ENCODE data around the gene FADS2.

The FADS2 gene

DNA sequence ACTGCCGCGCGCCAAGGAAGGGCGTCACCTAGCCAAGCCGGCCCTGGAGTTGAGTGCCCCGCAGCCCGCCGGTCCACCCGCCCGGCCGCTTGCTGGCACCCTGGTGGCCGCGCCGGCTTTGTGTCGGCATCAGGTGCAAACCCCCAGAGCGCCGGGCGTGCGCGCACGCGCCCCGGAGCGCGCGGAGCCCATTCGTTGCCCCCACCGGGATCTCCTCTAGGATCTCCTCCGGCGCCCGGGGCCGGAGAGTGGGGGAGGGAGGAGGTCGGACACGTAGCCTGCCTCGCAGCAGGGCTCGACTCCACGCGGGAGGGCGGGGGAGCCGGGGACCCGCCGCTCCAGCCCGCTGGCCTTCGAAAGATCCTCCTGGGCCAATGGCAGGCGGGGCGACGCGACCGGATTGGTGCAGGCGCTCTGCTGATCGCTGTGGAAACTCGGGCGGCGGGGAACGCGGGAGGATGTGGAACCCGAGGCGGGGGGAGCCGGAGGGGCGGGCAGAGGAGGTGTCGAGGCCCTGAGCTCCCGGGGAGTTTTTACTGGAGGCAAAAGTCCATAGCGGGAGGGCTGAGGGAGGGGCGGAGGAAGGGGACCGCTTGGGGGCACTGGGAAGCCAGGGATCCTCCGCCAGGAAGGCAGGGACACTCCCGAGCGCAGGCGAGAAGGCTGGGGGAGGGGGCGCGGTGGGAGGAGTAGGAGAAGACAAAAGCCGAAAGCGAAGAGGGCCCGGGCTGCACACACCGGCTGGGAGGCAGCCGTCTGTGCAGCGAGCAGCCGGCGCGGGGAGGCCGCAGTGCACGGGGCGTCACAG is at the start of gene FADS2:
Gene FADS2, plus strand, starts transcription at position 730 of the 808 bp plus-strand sequence. CDS start 91 bp downstream, outside the sequence.
- DNase-seq (ENCODE audit: low spot score) = no peak

- DNase-seq (ENCODE audit: low spot score) = no peak
Observed at GRCh38 chr11:61778357-61778886, 49.7 kb upstream of the FADS2 start.

DNA sequence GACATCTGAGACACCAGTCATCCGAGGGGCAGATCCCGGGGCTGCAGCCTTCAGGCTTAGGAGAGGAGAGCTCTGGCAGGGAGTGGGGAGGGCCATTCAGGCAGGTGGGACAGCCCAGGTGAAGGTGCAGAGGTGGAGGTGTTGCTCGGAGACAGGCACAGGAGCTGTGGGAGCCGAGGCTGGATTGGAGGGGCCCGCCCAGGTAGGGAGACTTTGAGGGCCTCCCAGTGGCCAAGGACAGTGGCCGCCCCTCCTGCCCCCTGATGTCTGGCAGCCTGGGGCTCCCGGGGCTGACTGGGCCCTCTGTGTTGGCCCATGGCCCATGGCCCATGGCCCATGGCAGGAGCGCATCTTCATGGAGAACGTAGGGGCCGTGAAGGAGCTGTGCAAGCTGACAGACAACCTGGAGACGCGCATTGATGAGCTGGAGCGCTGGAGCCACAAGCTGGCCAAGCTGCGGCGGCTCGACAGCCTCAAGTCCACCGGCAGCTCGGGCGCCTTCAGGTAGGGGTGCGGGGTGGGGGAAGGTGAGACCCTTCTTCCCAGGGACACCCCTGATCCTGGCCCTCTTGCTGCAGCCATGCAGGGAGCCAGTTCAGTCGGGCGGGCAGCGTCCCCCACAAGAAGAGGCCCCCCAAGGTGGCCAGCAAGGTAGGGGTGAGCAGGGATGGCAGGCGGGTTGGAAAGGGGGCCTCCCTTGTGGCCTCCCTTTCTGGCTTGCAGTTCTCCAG is 49.0 kb upstream of the FADS2 start:
- DNase-seq (ENCODE audit: low spot score) = no peak

- DNase-seq (ENCODE audit: low spot score) = no peak
Observed at GRCh38 chr11:61779666-61780525, 48.2 kb upstream of the FADS2 start.

- DNase-seq (ENCODE audit: low spot score) = no peak
Observed at GRCh38 chr11:61780581-61781162, 47.4 kb upstream of the FADS2 start.

DNA sequence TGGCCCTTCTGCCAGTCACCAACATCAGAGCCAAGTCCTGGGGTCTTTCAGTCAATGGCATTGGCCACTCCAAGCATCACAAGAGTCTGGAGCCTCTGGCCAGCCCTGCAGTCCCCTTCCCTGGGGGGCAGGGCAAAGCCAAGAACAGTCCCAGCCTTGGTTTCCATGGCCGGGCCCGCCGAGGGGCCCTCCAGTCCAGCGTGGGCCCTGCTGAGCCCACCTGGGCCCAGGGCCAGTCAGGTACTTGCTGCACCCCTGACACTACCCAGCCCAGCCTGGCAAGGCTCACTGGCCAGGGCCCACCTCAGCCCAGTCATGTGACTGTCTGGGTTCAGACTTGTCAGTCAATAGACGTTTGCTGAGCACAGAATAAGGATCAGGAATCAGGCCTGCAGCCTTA is 46.5 kb upstream of the FADS2 start:
- no peak for DNase-seq (ENCODE audit: low spot score)

GRCh38 chr11:61782299-61782698 is 45.8 kb upstream of the FADS2 start:
- DNase-seq (ENCODE audit: low spot score) = no peak

DNA sequence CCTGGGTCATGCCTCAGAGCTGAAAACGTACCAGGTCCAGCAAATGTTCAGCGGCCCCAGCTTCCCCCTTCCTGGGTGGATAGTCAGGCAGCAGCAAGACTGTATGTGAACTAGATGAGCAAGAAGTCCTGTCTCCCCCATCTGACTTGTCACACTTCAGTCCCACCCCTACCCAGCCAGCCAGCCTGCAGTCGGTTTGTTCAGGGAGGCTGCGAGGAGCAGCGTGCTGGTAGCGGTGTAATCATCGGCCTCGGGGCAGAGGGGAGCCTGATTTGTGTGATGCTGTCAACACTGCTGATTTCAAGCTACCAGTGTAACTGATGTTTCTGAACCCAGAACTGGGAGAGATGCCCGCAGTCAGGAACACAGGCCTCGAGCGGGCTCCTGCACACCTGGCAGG is 45.3 kb upstream of the FADS2 start:
- no peak for DNase-seq (ENCODE audit: low spot score)

DNA sequence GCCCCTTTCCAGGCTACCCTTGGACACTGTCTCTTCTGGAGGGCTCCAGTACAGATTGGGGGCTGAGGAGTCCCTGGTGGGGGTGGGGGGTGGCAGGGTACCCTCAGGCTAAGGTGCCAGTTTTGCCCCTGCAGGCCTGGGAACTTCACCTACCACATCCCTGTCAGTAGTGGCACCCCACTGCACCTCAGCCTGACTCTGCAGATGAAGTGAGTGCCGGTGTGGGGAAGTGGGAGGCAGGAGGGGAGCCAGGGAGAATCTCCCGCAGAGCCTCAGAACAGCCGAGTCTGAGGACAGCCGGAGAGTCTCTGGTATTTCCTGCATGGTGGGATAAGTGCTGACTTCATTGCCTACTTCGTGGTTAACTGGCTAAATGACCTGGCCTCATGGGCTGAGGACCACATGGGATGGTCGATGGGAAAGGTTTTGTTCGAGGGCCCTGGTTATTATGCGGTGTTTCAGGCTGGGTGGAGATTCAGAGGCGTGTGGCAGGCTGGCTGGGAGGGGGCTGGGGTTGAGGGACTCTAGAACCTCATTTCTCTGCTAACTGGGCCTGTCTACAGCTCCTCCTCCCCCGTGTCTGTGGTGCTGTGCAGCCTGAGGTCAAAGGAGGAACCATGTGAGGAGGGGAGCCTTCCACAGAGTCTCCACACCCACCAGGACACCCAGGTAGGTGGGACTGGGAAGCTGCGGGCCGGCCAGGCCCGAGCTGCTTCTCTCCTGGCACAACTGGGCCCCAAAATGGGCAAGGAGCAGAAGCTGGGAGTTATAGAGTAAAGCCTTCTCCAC is 44.2 kb upstream of the FADS2 start:
- no peak for DNase-seq (ENCODE audit: low spot score)

GRCh38 chr11:61784506-61784805 is 43.6 kb upstream of the FADS2 start:
- DNase-seq (ENCODE audit: low spot score) = no peak

DNA sequence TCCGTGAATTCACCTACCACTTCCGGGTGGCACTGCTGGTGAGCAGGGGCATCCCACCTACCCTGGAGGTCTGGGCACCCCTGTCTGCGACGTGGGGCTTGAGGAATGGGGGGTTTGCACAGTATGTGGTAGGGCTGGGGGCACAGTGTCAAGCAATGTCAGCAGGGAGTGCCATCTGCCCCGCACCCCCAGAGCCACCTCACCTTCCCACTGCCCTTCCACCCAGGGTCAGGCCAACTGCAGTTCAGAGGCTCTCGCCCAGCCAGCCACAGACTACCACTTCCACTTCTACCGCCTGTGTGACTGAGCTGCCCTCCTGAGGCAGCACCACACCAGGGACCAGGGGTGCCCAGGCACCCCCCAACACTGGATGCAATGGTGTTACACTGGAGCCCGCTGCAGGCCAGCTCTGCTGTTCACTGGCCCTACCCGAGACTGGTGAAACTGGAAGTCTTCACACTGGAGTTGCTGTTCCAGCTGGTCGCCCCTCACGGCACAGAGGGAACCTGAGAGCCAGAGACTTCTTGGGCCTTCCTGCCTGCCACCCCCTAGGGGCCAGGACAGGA is 42.2 kb upstream of the FADS2 start:
- peak; percentile 39 for DNase-seq (ENCODE audit: low spot score)

DNA sequence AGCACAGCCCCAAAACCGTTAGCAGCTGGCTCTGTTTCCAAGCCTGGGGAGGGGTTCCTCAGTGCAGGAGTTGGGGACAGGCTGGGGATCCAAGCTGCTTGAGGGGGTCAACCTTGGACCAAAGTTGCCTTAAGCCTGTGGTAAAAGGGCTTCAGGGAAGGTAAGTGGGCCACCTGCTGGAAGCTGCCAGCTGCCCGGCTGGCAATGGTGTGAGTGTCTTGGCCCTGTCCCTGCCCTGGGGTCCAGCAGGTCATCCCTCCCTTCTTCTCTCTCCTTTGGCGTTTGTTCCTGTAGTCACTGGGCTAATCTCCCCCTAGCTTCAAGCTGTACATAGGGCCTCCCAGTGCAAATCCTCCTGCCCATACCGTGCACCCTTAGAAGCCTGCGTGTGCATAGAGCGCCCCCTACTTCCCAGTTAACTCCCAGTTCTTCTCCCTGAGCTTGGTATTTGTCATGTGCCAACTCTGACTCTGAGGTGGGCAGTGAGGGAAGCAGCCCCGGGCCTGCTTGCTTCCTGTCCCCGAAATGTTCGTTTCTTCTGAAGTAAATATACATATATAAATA is 40.1 kb upstream of the FADS2 start:
- peak; percentile 53 for DNase-seq (ENCODE audit: low spot score)

- DNase-seq (ENCODE audit: low spot score) = peak; percentile 72
Observed at GRCh38 chr11:61791737-61792309, 36.3 kb upstream of the FADS2 start.

DNA sequence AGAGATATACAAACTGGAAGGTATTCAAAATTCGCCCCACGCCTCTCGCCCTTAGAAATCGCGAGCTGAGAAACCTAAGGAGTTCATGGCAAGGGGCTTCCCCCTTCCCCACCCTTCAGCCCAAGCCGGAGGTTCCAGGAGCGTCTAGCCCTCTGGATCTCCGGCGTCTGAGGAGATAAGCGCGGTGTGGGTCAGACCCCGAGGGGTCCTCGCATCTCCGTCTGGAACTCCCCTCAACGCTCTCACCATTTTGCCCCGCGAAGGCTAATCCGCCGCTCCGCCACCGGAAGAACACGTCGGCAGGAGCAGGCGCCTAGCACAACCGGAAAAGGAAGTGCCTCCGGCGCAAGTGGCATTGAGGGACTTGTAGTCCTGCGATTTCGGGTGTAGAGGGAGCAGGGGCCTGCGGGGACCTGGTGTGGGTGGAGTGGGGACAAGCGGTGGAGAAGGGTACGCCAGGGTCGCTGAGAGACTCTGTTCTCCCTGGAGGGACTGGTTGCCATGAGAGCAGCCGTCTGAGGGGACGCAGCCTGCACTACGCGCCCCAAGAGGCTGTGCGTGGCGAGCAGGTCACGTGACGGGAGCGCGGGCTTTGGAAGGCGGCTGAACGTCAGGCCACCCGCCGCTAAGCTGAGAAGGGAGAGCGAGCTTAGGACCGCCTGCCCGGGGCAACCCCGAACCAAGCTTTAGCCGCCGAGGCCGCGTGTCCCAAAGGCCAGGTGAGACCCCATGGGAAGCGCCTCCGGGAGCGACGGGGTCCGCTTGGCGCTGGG is 35.6 kb upstream of the FADS2 start, which contains the start of the genes FEN1 and TMEM258:
Gene FEN1, plus strand, starts transcription at position 602 of the 773 bp plus-strand sequence. CDS start 2,451 bp downstream, outside the sequence.
Gene TMEM258, minus strand, starts transcription at position 290 of the 773 bp plus-strand sequence. Its CDS starts 41 bp downstream, at position 249.
- DNase-seq (ENCODE audit: low spot score) = peak; percentile 95

DNA sequence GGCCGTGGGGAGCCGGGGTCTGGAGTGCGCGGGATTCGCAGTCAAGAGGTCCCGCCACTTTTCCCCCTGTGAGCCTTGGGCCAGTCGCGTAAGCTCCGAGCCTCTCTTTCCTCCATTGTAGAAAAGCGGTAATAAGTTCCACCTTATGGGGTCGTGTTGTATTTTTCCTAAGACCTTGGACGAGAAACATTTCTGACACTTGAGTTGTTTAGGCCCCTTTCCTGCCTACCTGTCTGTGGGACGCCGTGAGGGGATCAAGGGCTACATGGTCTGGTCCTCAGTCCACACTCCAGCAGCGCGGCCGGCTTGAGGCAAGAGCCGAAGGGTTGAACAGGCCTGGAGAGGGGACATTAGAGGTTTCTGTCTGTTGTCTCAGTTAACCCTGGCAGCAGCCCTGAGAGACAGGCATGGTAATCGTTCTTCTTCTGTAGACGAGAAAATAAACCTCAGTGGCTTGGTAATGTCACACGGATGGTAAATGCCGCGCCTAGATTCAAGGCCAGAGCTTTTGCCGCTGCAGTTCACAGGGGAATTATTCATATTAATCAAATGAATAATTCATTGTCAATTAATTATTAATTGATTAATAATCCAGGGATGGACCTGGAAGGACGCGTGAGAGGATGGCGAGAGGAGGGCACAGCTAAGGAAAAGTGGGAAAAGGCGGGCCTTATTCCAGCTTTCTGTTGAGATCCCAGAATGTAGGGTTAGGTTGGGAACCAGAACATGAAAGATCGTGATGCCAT is 34.8 kb upstream of the FADS2 start:
- DNase-seq (ENCODE audit: low spot score) = no peak

GRCh38 chr11:61793829-61794204 is 34.3 kb upstream of the FADS2 start:
- no peak for DNase-seq (ENCODE audit: low spot score)

- no peak for DNase-seq (ENCODE audit: low spot score)
Observed at GRCh38 chr11:61794579-61794978, 33.5 kb upstream of the FADS2 start.

DNA sequence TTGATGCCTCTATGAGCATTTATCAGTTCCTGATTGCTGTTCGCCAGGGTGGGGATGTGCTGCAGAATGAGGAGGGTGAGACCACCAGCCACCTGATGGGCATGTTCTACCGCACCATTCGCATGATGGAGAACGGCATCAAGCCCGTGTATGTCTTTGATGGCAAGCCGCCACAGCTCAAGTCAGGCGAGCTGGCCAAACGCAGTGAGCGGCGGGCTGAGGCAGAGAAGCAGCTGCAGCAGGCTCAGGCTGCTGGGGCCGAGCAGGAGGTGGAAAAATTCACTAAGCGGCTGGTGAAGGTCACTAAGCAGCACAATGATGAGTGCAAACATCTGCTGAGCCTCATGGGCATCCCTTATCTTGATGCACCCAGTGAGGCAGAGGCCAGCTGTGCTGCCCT is 32.6 kb upstream of the FADS2 start:
- no peak for DNase-seq (ENCODE audit: low spot score)
